Measurements from ENCODE around the gene SH3TC2.

- TF ChIP-seq, protein P1, sequence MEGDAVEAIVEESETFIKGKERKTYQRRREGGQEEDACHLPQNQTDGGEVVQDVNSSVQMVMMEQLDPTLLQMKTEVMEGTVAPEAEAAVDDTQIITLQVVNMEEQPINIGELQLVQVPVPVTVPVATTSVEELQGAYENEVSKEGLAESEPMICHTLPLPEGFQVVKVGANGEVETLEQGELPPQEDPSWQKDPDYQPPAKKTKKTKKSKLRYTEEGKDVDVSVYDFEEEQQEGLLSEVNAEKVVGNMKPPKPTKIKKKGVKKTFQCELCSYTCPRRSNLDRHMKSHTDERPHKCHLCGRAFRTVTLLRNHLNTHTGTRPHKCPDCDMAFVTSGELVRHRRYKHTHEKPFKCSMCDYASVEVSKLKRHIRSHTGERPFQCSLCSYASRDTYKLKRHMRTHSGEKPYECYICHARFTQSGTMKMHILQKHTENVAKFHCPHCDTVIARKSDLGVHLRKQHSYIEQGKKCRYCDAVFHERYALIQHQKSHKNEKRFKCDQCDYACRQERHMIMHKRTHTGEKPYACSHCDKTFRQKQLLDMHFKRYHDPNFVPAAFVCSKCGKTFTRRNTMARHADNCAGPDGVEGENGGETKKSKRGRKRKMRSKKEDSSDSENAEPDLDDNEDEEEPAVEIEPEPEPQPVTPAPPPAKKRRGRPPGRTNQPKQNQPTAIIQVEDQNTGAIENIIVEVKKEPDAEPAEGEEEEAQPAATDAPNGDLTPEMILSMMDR (conservative IDR thresholded peaks at IDR 0.05; ENCODE audit: low read depth, low read length): no peak
- TF ChIP-seq EZH2phosphoT487 (IDR thresholded peaks at IDR 0.05; ENCODE audit: borderline replicate concordance, low read length): no peak
Observed at GRCh38 chr5:149030392-149030791, 32.5 kb downstream of the SH3TC2 start.
